HepG2 (cell line): Measurements from ENCODE around the gene TEX22. TPM values are rescaled to one million over a fixed set of nuclear protein-coding genes. Genes with fewer than 3 reads are reported as not detected.
A peak's percentile ranks its signal among the peaks of the same experiment; 100 is the strongest.

Source experiments
- ELF3 ChIP-seq: IDR thresholded peaks from 2 replicates; pipeline ENCODE4 v1.6.1; 2016; ENCODE audit warnings: missing genetic modification reagents, missing compliant biosample characterization
- ERF ChIP-seq: IDR thresholded peaks from 2 replicates; pipeline ENCODE4 v1.6.1; 2018; ENCODE audit warnings: missing biosample characterization, missing genetic modification reagents
- FOXJ3 ChIP-seq: sonication (generic); formaldehyde crosslinking; IDR thresholded peaks from 2 replicates; pipeline ENCODE4 v1.4.0; 2020; ENCODE audit warnings: missing genetic modification reagents, mild to moderate bottlenecking, borderline replicate concordance
- KDM1A ChIP-seq: IDR thresholded peaks from 2 replicates; pipeline ENCODE4 v1.6.1; 2016; ENCODE audit warnings: missing compliant biosample characterization
- MIXL1 ChIP-seq: IDR thresholded peaks from 2 replicates; pipeline ENCODE4 v1.6.1; 2016
- ZNF282 ChIP-seq: fragments of 450-650 bp; IDR thresholded peaks from 2 replicates; pipeline ENCODE4 v1.6.1; 2018; ENCODE audit not compliant: partially characterized antibody
- ZNF34 ChIP-seq: sonication (generic); formaldehyde crosslinking; IDR thresholded peaks from 2 replicates; pipeline ENCODE4 v1.4.0; 2020; ENCODE audit warnings: mild to moderate bottlenecking, missing genetic modification reagents, borderline replicate concordance
- ZNF468 ChIP-seq: sonication (generic); formaldehyde crosslinking; IDR thresholded peaks from 2 replicates; pipeline ENCODE4 v1.8.0; 2022; ENCODE audit warnings: mild to moderate bottlenecking, moderate library complexity, missing genetic modification reagents
- ZNF547 ChIP-seq: sonication (generic); formaldehyde crosslinking; IDR thresholded peaks from 2 replicates; pipeline ENCODE4 v1.5.1; 2020; ENCODE audit warnings: mild to moderate bottlenecking, missing genetic modification reagents
- ZNF557 ChIP-seq: sonication (generic); formaldehyde crosslinking; IDR thresholded peaks from 2 replicates; pipeline ENCODE4 v1.4.0; 2020; ENCODE audit warnings: missing genetic modification reagents
- ZNF614 ChIP-seq: IDR thresholded peaks from 2 replicates; pipeline ENCODE4 v1.6.1; 2018; ENCODE audit warnings: missing biosample characterization, missing genetic modification reagents, inconsistent platforms, borderline replicate concordance
- ZNF7 ChIP-seq: IDR thresholded peaks from 2 replicates; pipeline ENCODE4 v1.6.1; 2016; ENCODE audit warnings: missing biosample characterization, missing genetic modification reagents
- polyA plus RNA-seq, 8 experiments: library from polyadenylated mRNA; depleted of rRNA in 3 of 8; stranded (reverse) in 7 of 8; unstranded in 1 of 8; fragments of >200 nt; fragmentation: Illumina TruSeq in 4 of 8; extraction: Trizol in 4 of 8; gene quantifications; 2 replicates each; pipeline versions ENCODE4 v1.2.1 to v1.2.3, GENCODE V29; 2011 to 2016; ENCODE audit warnings: low read depth in 4 of 8, missing spikeins in 1 of 8, mixed read lengths in 1 of 8; ENCODE audit not compliant: insufficient read depth in 1 of 8
- total RNA-seq, 5 experiments: library from RNA; depleted of rRNA; stranded (reverse); fragments of >200 nt; fragmentation: Illumina TruSeq; extraction: Trizol; gene quantifications; 2 replicates each; pipeline ENCODE4 v1.2.3, GENCODE V29; 2016; ENCODE audit warnings: low read depth in 1 of 5
- TF ChIP-seq, protein P1 (sequence below): sonication (generic); formaldehyde crosslinking; IDR thresholded peaks from 2 replicates; pipeline ENCODE4 v1.4.0; 2020; ENCODE audit warnings: missing genetic modification reagents
- TF ChIP-seq, protein P2 (sequence below): sonication (generic); formaldehyde crosslinking; IDR thresholded peaks from 2 replicates; pipeline ENCODE4 v1.4.0; 2020; ENCODE audit warnings: missing genetic modification reagents, borderline replicate concordance
- TF ChIP-seq, protein P3 (sequence below): sonication (generic); formaldehyde crosslinking; IDR thresholded peaks from 2 replicates; pipeline ENCODE4 v1.4.0; 2020; ENCODE audit warnings: missing genetic modification reagents, borderline replicate concordance
- TF ChIP-seq, protein P4 (sequence below): sonication (generic); formaldehyde crosslinking; IDR thresholded peaks from 2 replicates; pipeline ENCODE4 v1.4.0; 2020; ENCODE audit warnings: missing genetic modification reagents
- TF ChIP-seq, protein P5 (sequence below): sonication (generic); formaldehyde crosslinking; IDR thresholded peaks from 2 replicates; pipeline ENCODE4 v1.8.1; 2022; ENCODE audit warnings: mild to moderate bottlenecking, missing genetic modification reagents
- TF ChIP-seq, protein P6 (sequence below): sonication (generic); formaldehyde crosslinking; conservative IDR thresholded peaks from 2 replicates; pipeline ENCODE4 v1.4.0; 2020; ENCODE audit warnings: missing genetic modification reagents

The TEX22 gene
- total and polyA plus RNA-seq, 2 of the 13 experiments (the other 11 are each of a cell fraction or from before 2014, with no cell fraction given), result 0.07 to 0.27 TPM

DNA sequence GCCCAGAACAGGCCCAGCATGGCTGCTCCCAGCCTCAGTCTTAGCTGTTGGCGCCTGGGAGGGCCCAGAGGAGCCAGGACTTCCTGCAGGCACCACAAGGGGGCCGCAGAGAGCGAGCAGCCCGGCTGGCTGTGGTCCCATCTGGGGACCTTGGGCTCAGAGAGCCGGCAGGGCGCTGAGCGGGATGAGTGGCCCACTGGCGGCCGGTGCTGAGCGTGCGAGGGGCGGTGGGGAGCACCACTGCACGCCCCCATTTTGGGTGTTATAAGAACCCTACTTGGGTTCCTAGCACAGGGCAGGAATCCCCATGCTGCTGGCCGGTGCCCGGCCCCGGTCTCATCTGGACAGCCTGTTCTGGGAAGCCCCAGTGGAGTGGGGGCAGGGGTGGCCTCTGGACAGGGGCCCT, 50.4 kb downstream of the TEX22 start (continued):
- TF ChIP-seq, protein P1, sequence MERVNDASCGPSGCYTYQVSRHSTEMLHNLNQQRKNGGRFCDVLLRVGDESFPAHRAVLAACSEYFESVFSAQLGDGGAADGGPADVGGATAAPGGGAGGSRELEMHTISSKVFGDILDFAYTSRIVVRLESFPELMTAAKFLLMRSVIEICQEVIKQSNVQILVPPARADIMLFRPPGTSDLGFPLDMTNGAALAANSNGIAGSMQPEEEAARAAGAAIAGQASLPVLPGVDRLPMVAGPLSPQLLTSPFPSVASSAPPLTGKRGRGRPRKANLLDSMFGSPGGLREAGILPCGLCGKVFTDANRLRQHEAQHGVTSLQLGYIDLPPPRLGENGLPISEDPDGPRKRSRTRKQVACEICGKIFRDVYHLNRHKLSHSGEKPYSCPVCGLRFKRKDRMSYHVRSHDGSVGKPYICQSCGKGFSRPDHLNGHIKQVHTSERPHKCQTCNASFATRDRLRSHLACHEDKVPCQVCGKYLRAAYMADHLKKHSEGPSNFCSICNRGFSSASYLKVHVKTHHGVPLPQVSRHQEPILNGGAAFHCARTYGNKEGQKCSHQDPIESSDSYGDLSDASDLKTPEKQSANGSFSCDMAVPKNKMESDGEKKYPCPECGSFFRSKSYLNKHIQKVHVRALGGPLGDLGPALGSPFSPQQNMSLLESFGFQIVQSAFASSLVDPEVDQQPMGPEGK (CRISPR knock-in tag), result no peak
- TF ChIP-seq ZNF282 (no peak), ZNF34 (CRISPR knock-in tag) (no peak), ZNF7 (CRISPR knock-in tag) (no peak), ELF3 (CRISPR knock-in tag) (no peak), FOXJ3 (CRISPR knock-in tag) (no peak), ZNF614 (CRISPR knock-in tag) (no peak), ERF (no peak), KDM1A (no peak), ZNF547 (CRISPR knock-in tag) (0 out of 2 replicates have a peak, but pooled peaks have one; percentile 22), ZNF557 (no peak), ZNF468 (CRISPR knock-in tag) (no peak), MIXL1 (CRISPR knock-in tag) (no peak)
- TF ChIP-seq, protein P2, sequence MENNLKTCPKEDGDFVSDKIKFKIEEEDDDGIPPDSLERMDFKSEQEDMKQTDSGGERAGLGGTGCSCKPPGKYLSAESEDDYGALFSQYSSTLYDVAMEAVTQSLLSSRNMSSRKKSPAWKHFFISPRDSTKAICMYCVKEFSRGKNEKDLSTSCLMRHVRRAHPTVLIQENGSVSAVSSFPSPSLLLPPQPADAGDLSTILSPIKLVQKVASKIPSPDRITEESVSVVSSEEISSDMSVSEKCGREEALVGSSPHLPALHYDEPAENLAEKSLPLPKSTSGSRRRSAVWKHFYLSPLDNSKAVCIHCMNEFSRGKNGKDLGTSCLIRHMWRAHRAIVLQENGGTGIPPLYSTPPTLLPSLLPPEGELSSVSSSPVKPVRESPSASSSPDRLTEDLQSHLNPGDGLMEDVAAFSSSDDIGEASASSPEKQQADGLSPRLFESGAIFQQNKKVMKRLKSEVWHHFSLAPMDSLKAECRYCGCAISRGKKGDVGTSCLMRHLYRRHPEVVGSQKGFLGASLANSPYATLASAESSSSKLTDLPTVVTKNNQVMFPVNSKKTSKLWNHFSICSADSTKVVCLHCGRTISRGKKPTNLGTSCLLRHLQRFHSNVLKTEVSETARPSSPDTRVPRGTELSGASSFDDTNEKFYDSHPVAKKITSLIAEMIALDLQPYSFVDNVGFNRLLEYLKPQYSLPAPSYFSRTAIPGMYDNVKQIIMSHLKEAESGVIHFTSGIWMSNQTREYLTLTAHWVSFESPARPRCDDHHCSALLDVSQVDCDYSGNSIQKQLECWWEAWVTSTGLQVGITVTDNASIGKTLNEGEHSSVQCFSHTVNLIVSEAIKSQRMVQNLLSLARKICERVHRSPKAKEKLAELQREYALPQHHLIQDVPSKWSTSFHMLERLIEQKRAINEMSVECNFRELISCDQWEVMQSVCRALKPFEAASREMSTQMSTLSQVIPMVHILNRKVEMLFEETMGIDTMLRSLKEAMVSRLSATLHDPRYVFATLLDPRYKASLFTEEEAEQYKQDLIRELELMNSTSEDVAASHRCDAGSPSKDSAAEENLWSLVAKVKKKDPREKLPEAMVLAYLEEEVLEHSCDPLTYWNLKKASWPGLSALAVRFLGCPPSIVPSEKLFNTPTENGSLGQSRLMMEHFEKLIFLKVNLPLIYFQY, result no peak
- TF ChIP-seq, protein P3, sequence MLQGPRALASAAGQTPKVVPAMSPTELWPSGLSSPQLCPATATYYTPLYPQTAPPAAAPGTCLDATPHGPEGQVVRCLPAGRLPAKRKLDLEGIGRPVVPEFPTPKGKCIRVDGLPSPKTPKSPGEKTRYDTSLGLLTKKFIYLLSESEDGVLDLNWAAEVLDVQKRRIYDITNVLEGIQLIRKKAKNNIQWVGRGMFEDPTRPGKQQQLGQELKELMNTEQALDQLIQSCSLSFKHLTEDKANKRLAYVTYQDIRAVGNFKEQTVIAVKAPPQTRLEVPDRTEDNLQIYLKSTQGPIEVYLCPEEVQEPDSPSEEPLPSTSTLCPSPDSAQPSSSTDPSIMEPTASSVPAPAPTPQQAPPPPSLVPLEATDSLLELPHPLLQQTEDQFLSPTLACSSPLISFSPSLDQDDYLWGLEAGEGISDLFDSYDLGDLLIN (CRISPR knock-in tag), result no peak
- TF ChIP-seq, protein P4, sequence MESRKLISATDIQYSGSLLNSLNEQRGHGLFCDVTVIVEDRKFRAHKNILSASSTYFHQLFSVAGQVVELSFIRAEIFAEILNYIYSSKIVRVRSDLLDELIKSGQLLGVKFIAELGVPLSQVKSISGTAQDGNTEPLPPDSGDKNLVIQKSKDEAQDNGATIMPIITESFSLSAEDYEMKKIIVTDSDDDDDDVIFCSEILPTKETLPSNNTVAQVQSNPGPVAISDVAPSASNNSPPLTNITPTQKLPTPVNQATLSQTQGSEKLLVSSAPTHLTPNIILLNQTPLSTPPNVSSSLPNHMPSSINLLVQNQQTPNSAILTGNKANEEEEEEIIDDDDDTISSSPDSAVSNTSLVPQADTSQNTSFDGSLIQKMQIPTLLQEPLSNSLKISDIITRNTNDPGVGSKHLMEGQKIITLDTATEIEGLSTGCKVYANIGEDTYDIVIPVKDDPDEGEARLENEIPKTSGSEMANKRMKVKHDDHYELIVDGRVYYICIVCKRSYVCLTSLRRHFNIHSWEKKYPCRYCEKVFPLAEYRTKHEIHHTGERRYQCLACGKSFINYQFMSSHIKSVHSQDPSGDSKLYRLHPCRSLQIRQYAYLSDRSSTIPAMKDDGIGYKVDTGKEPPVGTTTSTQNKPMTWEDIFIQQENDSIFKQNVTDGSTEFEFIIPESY, result peak; percentile 99
- TF ChIP-seq, protein P5, sequence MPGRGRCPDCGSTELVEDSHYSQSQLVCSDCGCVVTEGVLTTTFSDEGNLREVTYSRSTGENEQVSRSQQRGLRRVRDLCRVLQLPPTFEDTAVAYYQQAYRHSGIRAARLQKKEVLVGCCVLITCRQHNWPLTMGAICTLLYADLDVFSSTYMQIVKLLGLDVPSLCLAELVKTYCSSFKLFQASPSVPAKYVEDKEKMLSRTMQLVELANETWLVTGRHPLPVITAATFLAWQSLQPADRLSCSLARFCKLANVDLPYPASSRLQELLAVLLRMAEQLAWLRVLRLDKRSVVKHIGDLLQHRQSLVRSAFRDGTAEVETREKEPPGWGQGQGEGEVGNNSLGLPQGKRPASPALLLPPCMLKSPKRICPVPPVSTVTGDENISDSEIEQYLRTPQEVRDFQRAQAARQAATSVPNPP (CRISPR knock-in tag), result no peak
- TF ChIP-seq, protein P6, sequence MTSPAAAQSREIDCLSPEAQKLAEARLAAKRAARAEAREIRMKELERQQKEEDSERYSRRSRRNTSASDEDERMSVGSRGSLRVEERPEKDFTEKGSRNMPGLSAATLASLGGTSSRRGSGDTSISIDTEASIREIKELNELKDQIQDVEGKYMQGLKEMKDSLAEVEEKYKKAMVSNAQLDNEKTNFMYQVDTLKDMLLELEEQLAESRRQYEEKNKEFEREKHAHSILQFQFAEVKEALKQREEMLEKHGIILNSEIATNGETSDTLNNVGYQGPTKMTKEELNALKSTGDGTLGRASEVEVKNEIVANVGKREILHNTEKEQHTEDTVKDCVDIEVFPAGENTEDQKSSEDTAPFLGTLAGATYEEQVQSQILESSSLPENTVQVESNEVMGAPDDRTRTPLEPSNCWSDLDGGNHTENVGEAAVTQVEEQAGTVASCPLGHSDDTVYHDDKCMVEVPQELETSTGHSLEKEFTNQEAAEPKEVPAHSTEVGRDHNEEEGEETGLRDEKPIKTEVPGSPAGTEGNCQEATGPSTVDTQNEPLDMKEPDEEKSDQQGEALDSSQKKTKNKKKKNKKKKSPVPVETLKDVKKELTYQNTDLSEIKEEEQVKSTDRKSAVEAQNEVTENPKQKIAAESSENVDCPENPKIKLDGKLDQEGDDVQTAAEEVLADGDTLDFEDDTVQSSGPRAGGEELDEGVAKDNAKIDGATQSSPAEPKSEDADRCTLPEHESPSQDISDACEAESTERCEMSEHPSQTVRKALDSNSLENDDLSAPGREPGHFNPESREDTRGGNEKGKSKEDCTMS (CRISPR knock-in tag), result no peak
